Karpas-422 (cell line): ENCODE results near the gene RELCH. TPM values are rescaled to one million over a fixed set of nuclear protein-coding genes. Genes with fewer than 3 reads are reported as not detected.

Experiments used
- DNase-seq: peaks from one replicate; pipeline ENCODE4 v3.0.0-alpha.2; 2015
- H2AFZ ChIP-seq: fragments of 200-600 bp; sonication (generic); 2 replicates; pipeline ENCODE4 v1.6.1; 2014; ENCODE audit warnings: antibody characterized with exemption, low read length, mixed read lengths
- H3K27ac ChIP-seq: fragments of 200-600 bp; sonication (generic); 2 replicates; pipeline ENCODE4 v1.5.1; 2014; ENCODE audit warnings: mild to moderate bottlenecking, low read length, moderate library complexity
- H3K27me3 ChIP-seq: fragments of 200-600 bp; sonication (generic); 2 replicates; pipeline ENCODE4 v1.6.1; 2014; ENCODE audit warnings: low read length, mixed read lengths
- H3K36me3 ChIP-seq: fragments of 200-600 bp; sonication (generic); 2 replicates; pipeline ENCODE4 v1.6.1; 2014; ENCODE audit warnings: low read length, mixed read lengths; ENCODE audit not compliant: insufficient read depth
- H3K4me1 ChIP-seq: fragments of 200-600 bp; sonication (generic); 2 replicates; pipeline ENCODE4 v1.6.1; 2014; ENCODE audit warnings: mild to moderate bottlenecking, low read length, mixed read lengths
- H3K4me2 ChIP-seq: fragments of 200-600 bp; sonication (generic); 2 replicates; pipeline ENCODE4 v1.6.1; 2014; ENCODE audit warnings: low read length, low read depth, mild to moderate bottlenecking; ENCODE audit not compliant: poor library complexity, severe bottlenecking
- H3K4me3 ChIP-seq: fragments of 200-600 bp; sonication (generic); 2 replicates; pipeline ENCODE4 v1.5.1; 2014; ENCODE audit warnings: mild to moderate bottlenecking, antibody characterized with exemption, low read length, mixed read lengths
- H3K79me2 ChIP-seq: fragments of 200-600 bp; sonication (generic); 2 replicates; pipeline ENCODE4 v1.6.1; 2014; ENCODE audit warnings: mild to moderate bottlenecking, low read length, mixed read lengths
- H3K9ac ChIP-seq: fragments of 200-600 bp; sonication (generic); 2 replicates; pipeline ENCODE4 v1.6.0; 2014; ENCODE audit warnings: low read length
- H3K9me2 ChIP-seq: fragments of 200-600 bp; sonication (generic), shearing (Covaris generic); replicated peaks from 2 replicates; pipeline ENCODE4 v1.6.0; 2014; ENCODE audit warnings: mild to moderate bottlenecking, low read length, moderate library complexity; ENCODE audit not compliant: insufficient read depth
- H3K9me3 ChIP-seq: fragments of 300-700, 200-600 bp; sonication (generic); 2 replicates; pipeline ENCODE4 v1.6.1; 2014; ENCODE audit warnings: low read length, mixed read lengths
- H4K20me1 ChIP-seq: fragments of 200-600 bp; sonication (generic); 2 replicates; pipeline ENCODE4 v1.6.1; 2014; ENCODE audit warnings: mild to moderate bottlenecking, antibody characterized with exemption, low read length, low read depth; ENCODE audit not compliant: insufficient read depth
- total RNA-seq: library from RNA; depleted of rRNA; stranded (reverse); fragments of >200 nt; shearing (Covaris generic); gene quantifications from 2 replicates; pipeline ENCODE4 v1.2.3, GENCODE V29; 2014; ENCODE audit warnings: low replicate concordance

Gene RELCH
- total RNA-seq, 1 experiment from 2014 or later, result 91.9 TPM

- no peak overlapping the region for H3K4me2 ChIP-seq
- H3K4me1 ChIP-seq, result 0 out of 2 replicates have a peak, but pooled peaks cover 6% of the 10 kb centered on the region
- H3K27me3 ChIP-seq, result no peaks in the 10 kb centered on the region
- peaks cover 5% of the 10 kb centered on the region for H4K20me1 ChIP-seq
- H3K79me2 ChIP-seq, result peaks cover 100% of the 10 kb centered on the region
- no peak overlapping the region for H2AFZ ChIP-seq
- no peak overlapping the region; the same call in 1 of the 2 replicates for H3K27ac ChIP-seq
- no peaks in the 10 kb centered on the region for H3K9me2 ChIP-seq
- H3K4me3 ChIP-seq, result no peak overlapping the region
- H3K9me3 ChIP-seq, result no peaks in the 10 kb centered on the region
- no peak for DNase-seq
- H3K9ac ChIP-seq, result no peak overlapping the region
- peaks cover 28% of the 10 kb centered on the region for H3K36me3 ChIP-seq
Observed at GRCh38 chr18:62196980-62197379, 9.9 kb downstream of the RELCH start.

- Histone ChIP-seq H3K9me2 (no peaks in the 10 kb centered on the region), H3K9ac (no peak overlapping the region), H3K4me2 (no peak overlapping the region), H3K4me1 (0 out of 2 replicates have a peak, but pooled peaks cover 6% of the 10 kb centered on the region), H3K27ac (no peak overlapping the region), H2AFZ (no peak overlapping the region), H3K4me3 (no peak overlapping the region), H4K20me1 (peaks cover under 1% of the 10 kb centered on the region; the same call in 1 of the 2 replicates), H3K79me2 (peaks cover 100% of the 10 kb centered on the region), H3K9me3 (no peaks in the 10 kb centered on the region), H3K36me3 (peaks cover 31% of the 10 kb centered on the region), H3K27me3 (no peaks in the 10 kb centered on the region)
- no peak for DNase-seq
Observed at GRCh38 chr18:62198259-62198658, 11.2 kb downstream of the RELCH start.

DNA sequence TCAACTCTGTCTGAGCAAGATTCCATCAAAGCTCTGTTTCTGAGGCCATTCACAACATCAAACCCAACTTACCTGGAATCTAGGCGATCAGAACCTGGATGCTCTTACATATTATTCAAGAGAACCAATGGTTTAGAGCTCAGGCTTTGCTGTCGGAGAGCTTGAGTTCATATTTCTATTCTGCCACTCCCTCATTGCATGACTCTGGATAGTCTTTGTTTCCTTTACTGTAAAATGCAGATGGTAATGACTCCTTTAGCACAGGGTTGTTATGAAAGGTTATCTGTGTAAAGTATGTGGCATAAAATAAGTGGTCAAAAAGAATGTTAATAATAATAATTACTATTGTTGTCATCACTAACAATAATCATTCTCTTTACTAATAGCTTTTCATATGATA is 12.6 kb downstream of the RELCH start:
- H4K20me1 ChIP-seq, result no peaks in the 10 kb centered on the region
- no peak overlapping the region for H3K4me3 ChIP-seq
- no peak for DNase-seq
- no peak overlapping the region for H2AFZ ChIP-seq
- H3K4me2 ChIP-seq, result no peak overlapping the region
- H3K9me3 ChIP-seq, result no peaks in the 10 kb centered on the region
- 0 out of 2 replicates have a peak, but pooled peaks cover 6% of the 10 kb centered on the region for H3K4me1 ChIP-seq
- H3K36me3 ChIP-seq, result peaks cover 25% of the 10 kb centered on the region
- H3K27me3 ChIP-seq, result no peaks in the 10 kb centered on the region
- no peaks in the 10 kb centered on the region for H3K9me2 ChIP-seq
- peaks cover 98% of the 10 kb centered on the region for H3K79me2 ChIP-seq
- no peak overlapping the region for H3K9ac ChIP-seq
- no peak overlapping the region for H3K27ac ChIP-seq

- Histone ChIP-seq H3K9ac (no peak overlapping the region), H3K4me1 (0 out of 2 replicates have a peak, but pooled peaks cover 6% of the 10 kb centered on the region), H3K36me3 (peaks cover 25% of the 10 kb centered on the region), H3K27me3 (no peaks in the 10 kb centered on the region), H3K79me2 (peaks cover 98% of the 10 kb centered on the region), H3K9me2 (no peaks in the 10 kb centered on the region), H3K4me3 (no peak overlapping the region), H3K27ac (no peak overlapping the region), H3K9me3 (no peaks in the 10 kb centered on the region), H4K20me1 (no peaks in the 10 kb centered on the region), H2AFZ (no peak overlapping the region), H3K4me2 (no peak overlapping the region)
- no peak for DNase-seq
Observed at GRCh38 chr18:62200121-62200914, 13.3 kb downstream of the RELCH start.

GRCh38 chr18:62201870-62202269 is 14.8 kb downstream of the RELCH start:
- no peaks in the 10 kb centered on the region for H4K20me1 ChIP-seq
- no peak overlapping the region for H3K4me3 ChIP-seq
- H3K9me2 ChIP-seq, result no peaks in the 10 kb centered on the region
- no peak for DNase-seq
- no peak overlapping the region for H2AFZ ChIP-seq
- H3K27me3 ChIP-seq, result no peaks in the 10 kb centered on the region
- H3K9me3 ChIP-seq, result no peaks in the 10 kb centered on the region
- H3K4me2 ChIP-seq, result no peak overlapping the region
- H3K9ac ChIP-seq, result no peak overlapping the region
- H3K4me1 ChIP-seq, result 0 out of 2 replicates have a peak, but pooled peaks cover 6% of the 10 kb centered on the region
- H3K79me2 ChIP-seq, result peaks cover 97% of the 10 kb centered on the region
- peaks cover 25% of the 10 kb centered on the region for H3K36me3 ChIP-seq
- H3K27ac ChIP-seq, result no peak overlapping the region

DNA sequence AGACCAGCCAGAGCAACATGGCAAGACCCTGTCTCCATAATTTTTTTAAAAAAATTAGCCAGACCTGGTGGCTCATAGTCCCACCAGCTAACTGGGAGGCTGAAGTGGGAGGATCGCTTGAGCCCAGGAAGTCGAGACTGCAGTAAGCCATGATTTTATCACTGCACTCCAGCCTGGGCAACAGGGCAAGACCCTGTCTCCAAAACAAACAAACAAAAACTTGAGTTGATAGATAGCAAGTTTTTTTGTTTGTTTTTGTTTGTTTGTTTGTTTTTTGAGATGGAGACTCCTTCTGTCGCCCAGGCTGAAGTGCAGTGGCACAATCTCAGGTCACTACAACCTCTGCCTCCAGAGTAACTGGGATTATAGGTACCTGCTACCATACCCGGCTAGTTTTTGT is 18.8 kb downstream of the RELCH start:
- H4K20me1 ChIP-seq, result no peaks in the 10 kb centered on the region

DNA sequence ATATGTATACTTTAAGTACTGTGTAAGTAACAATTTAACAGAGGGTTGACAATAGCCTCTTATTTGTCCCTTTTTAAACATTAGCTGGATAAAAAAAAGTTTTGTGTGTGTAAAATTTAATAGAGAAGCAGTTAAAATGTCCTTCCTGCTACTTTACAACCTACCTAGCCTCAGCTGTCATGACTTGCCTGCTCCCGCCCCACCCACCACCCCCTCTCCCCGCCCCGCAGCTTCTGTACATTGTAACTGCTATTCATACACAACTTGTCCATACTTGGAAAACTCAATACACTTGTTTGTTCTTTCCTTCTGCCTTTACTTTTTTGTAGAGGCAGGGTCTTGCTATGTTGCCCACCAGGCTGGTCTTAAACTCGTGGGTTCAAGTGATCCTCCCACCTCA is 19.5 kb downstream of the RELCH start:
- no peak for DNase-seq
- Histone ChIP-seq H3K27me3 (no peaks in the 10 kb centered on the region), H3K9me3 (no peaks in the 10 kb centered on the region), H3K4me2 (no peak overlapping the region), H3K79me2 (peaks cover 97% of the 10 kb centered on the region), H3K9me2 (no peaks in the 10 kb centered on the region), H2AFZ (no peak overlapping the region), H3K27ac (no peak overlapping the region), H3K9ac (no peak overlapping the region), H4K20me1 (no peaks in the 10 kb centered on the region), H3K36me3 (peaks cover 45% of the 10 kb centered on the region), H3K4me1 (peaks cover 5% of the 10 kb centered on the region), H3K4me3 (no peak overlapping the region)

More for the DNA sequence above, 18.8 kb downstream of the RELCH start:
- no peak overlapping the region for H3K9ac ChIP-seq
- peaks cover 5% of the 10 kb centered on the region for H3K4me1 ChIP-seq
- H3K4me2 ChIP-seq, result no peak overlapping the region
- DNase-seq, result no peak
- H3K27ac ChIP-seq, result no peak overlapping the region
- H3K9me3 ChIP-seq, result no peaks in the 10 kb centered on the region
- no peaks in the 10 kb centered on the region for H3K9me2 ChIP-seq
- H3K36me3 ChIP-seq, result peaks cover 41% of the 10 kb centered on the region
- no peak overlapping the region for H2AFZ ChIP-seq
- no peak overlapping the region for H3K4me3 ChIP-seq
- peaks cover 97% of the 10 kb centered on the region for H3K79me2 ChIP-seq
- no peaks in the 10 kb centered on the region for H3K27me3 ChIP-seq

GRCh38 chr18:62209046-62209445 is 22.0 kb downstream of the RELCH start:
- Histone ChIP-seq H3K27me3 (no peaks in the 10 kb centered on the region), H3K79me2 (peaks cover 93% of the 10 kb centered on the region), H3K4me2 (no peak overlapping the region), H3K4me3 (no peak overlapping the region), H3K36me3 (peaks cover 43% of the 10 kb centered on the region), H2AFZ (no peak overlapping the region), H4K20me1 (no peaks in the 10 kb centered on the region), H3K9me2 (no peaks in the 10 kb centered on the region), H3K9me3 (no peaks in the 10 kb centered on the region), H3K4me1 (peaks cover 5% of the 10 kb centered on the region), H3K9ac (no peak overlapping the region), H3K27ac (no peak overlapping the region)
- DNase-seq, result no peak
